H1 (cell line): ENCODE measurements around the gene AMN. TPM values are rescaled to one million over a fixed set of nuclear protein-coding genes. Genes with fewer than 3 reads are reported as not detected.

ENCODE experiments used
- CTCF ChIA-PET: fragments of 300-600 bp; sonication (Branson Sonifier 250); formaldehyde crosslinking; loops from one replicate; lab custom pipeline; 2021; ENCODE audit not compliant: partially characterized antibody; lab: Charles Lee
- POLR2A ChIA-PET: fragments of 300-600 bp; sonication (Branson Sonifier 250); formaldehyde crosslinking; loops from one replicate; lab custom pipeline; 2021; ENCODE audit warnings: inconsistent platforms; ENCODE audit not compliant: partially characterized antibody; lab: Charles Lee
- DNase-seq, 2 experiments: peaks; one replicate each; pipeline versions ENCODE4 v3.0.0 to v3.0.0-alpha.2; 2010 to 2022; ENCODE audit warnings: low spot score in 2 of 2, low read depth in 1 of 2, mixed read lengths in 1 of 2
- FAIRE-seq: peaks from 2 replicates; lab custom pipeline; 2011; peaks lifted over from hg19 to GRCh38; lab: Jason Lieb, UNC
- H2AFZ ChIP-seq: 2 replicates; pipeline ENCODE4 v1.8.1; 2012; ENCODE audit warnings: low read length, inconsistent platforms
- H2AK5ac ChIP-seq: 2 replicates; pipeline ENCODE4 v1.6.1; 2013; ENCODE audit warnings: low read depth, low read length
- H2BK120ac ChIP-seq: replicated peaks from 2 replicates; pipeline ENCODE3; 2013; ENCODE audit warnings: low read depth, low read length, inconsistent platforms
- H2BK12ac ChIP-seq: 2 replicates; pipeline ENCODE4 v1.6.1; 2013; ENCODE audit warnings: low read depth, low read length
- H2BK15ac ChIP-seq: 2 replicates; pipeline ENCODE4 v1.6.1; 2013; ENCODE audit warnings: low read length
- H2BK20ac ChIP-seq: 2 replicates; pipeline ENCODE4 v1.6.1; 2013; ENCODE audit warnings: low read length
- H2BK5ac ChIP-seq: 2 replicates; pipeline ENCODE4 v1.6.1; 2013; ENCODE audit warnings: low read depth, low read length
- H3K14ac ChIP-seq: 2 replicates; pipeline ENCODE4 v1.6.1; 2013; ENCODE audit warnings: inconsistent platforms; ENCODE audit not compliant: insufficient read length
- H3K18ac ChIP-seq: 2 replicates; pipeline ENCODE4 v1.6.1; 2013; ENCODE audit warnings: low read length; ENCODE audit errors: extremely low read depth
- H3K23ac ChIP-seq: 2 replicates; pipeline ENCODE4 v1.6.1; 2013; ENCODE audit warnings: inconsistent platforms; ENCODE audit not compliant: insufficient read length
- H3K23me2 ChIP-seq: 2 replicates; pipeline ENCODE4 v1.6.1; 2013; ENCODE audit warnings: low read depth, low read length
- H3K27ac ChIP-seq: 2 replicates; pipeline ENCODE4 v1.6.1; 2011; ENCODE audit warnings: low read depth, low read length, inconsistent platforms
- H3K27me3 ChIP-seq, 4 experiments: replicated peaks in 1 of 4; 1 replicate in 1 of 4; 2 replicates in 3 of 4; pipeline versions ENCODE4 v1.6.1 to v1.8.1; 2011 to 2013; ENCODE audit warnings: low read length in 3 of 4, mild to moderate bottlenecking in 3 of 4, inconsistent platforms in 2 of 4, mixed read lengths in 2 of 4, moderate library complexity in 1 of 4; ENCODE audit not compliant: control insufficient read depth in 3 of 4, insufficient read depth in 3 of 4; ENCODE audit errors: extremely low read depth in 1 of 4
- H3K36me3 ChIP-seq, 4 experiments: 2 replicates each; pipeline versions ENCODE4 v1.6.1 to v1.8.1; 2011 to 2013; ENCODE audit warnings: mild to moderate bottlenecking in 4 of 4, low read length in 3 of 4, moderate library complexity in 2 of 4, control low read depth in 1 of 4, inconsistent platforms in 1 of 4; ENCODE audit not compliant: insufficient read depth in 4 of 4, control insufficient read depth in 2 of 4
- H3K4ac ChIP-seq: replicated peaks from 2 replicates; pipeline ENCODE3; 2013; ENCODE audit warnings: low read length, low read depth, mixed read lengths, inconsistent platforms; ENCODE audit not compliant: insufficient read length
- H3K4me1 ChIP-seq, 4 experiments: replicated peaks in 1 of 4; 1 replicate in 1 of 4; 2 replicates in 3 of 4; pipeline versions ENCODE4 v1.6.1 to v1.8.1; 2011 to 2013; ENCODE audit warnings: low read length in 3 of 4, inconsistent platforms in 2 of 4, mixed read lengths in 1 of 4; ENCODE audit not compliant: insufficient read depth in 4 of 4, control insufficient read depth in 3 of 4
- H3K4me2 ChIP-seq, 2 experiments: 2 replicates each; pipeline versions ENCODE4 v1.6.1 to v1.8.1; 2011 to 2013; ENCODE audit warnings: low read depth in 2 of 2, low read length in 2 of 2, control low read depth in 1 of 2, inconsistent platforms in 1 of 2, mild to moderate bottlenecking in 1 of 2; ENCODE audit not compliant: insufficient read depth in 1 of 2
- H3K4me3 ChIP-seq, 4 experiments: fragments of 200-600, 300-600 bp in 1 of 4; sonication (generic), shearing (Covaris generic), sonication (Bioruptor Twin) in 1 of 4; 2 replicates each; pipeline versions ENCODE4 v1.5.1 to v1.8.1; 2011 to 2016; ENCODE audit warnings: low read length in 4 of 4, low read depth in 3 of 4, control low read depth in 2 of 4, inconsistent platforms in 2 of 4, mild to moderate bottlenecking in 2 of 4, mixed read lengths in 1 of 4, moderate library complexity in 1 of 4; ENCODE audit not compliant: insufficient read depth in 2 of 4; ENCODE audit errors: extremely low read depth in 1 of 4
- H3K56ac ChIP-seq: replicated peaks from 2 replicates; pipeline ENCODE3; 2013; ENCODE audit warnings: low read depth, mild to moderate bottlenecking, mixed read lengths, low read length, inconsistent platforms; ENCODE audit not compliant: insufficient read length
- H3K79me1 ChIP-seq: 2 replicates; pipeline ENCODE4 v1.6.1; 2013; ENCODE audit warnings: low read depth, low read length, control low read depth
- H3K79me2 ChIP-seq, 2 experiments: 2 replicates each; pipeline versions ENCODE4 v1.6.1 to v1.8.1; 2012 to 2013; ENCODE audit warnings: low read length in 2 of 2, mild to moderate bottlenecking in 2 of 2, inconsistent platforms in 1 of 2; ENCODE audit not compliant: insufficient read depth in 2 of 2, control insufficient read depth in 1 of 2
- H3K9ac ChIP-seq, 4 experiments: replicated peaks in 1 of 4; 1 replicate in 1 of 4; 2 replicates in 3 of 4; pipeline versions ENCODE4 v1.6.1 to v1.8.1; 2011 to 2013; ENCODE audit warnings: low read depth in 3 of 4, low read length in 3 of 4, control low read depth in 2 of 4, mild to moderate bottlenecking in 2 of 4, moderate library complexity in 2 of 4, inconsistent platforms in 1 of 4; ENCODE audit errors: extremely low read depth in 1 of 4
- H3K9me3 ChIP-seq, 2 experiments: 2 replicates each; pipeline versions ENCODE4 v1.6.1 to v1.8.1; 2012 to 2013; ENCODE audit warnings: mild to moderate bottlenecking in 2 of 2, moderate library complexity in 2 of 2, control low read depth in 1 of 2, inconsistent platforms in 1 of 2, low read depth in 1 of 2, low read length in 1 of 2, mixed read lengths in 1 of 2; ENCODE audit not compliant: insufficient read depth in 2 of 2
- H4K20me1 ChIP-seq, 2 experiments: replicated peaks in 1 of 2; 2 replicates each; pipeline versions ENCODE3 to v1.8.1; 2011 to 2013; ENCODE audit warnings: inconsistent platforms in 2 of 2, low read length in 2 of 2, mild to moderate bottlenecking in 1 of 2; ENCODE audit not compliant: insufficient read depth in 2 of 2, control insufficient read depth in 1 of 2
- H4K5ac ChIP-seq: 2 replicates; pipeline ENCODE4 v1.6.1; 2013; ENCODE audit warnings: low read length, low read depth, mixed read lengths, inconsistent platforms; ENCODE audit not compliant: insufficient read length
- H4K8ac ChIP-seq: 2 replicates; pipeline ENCODE4 v1.8.0; 2013; ENCODE audit warnings: mild to moderate bottlenecking, moderate library complexity, low read length, inconsistent platforms; ENCODE audit not compliant: insufficient read depth; ENCODE audit errors: extremely low read depth
- H4K91ac ChIP-seq: replicated peaks from 2 replicates; pipeline ENCODE3; 2013; ENCODE audit warnings: low read length, mixed read lengths, inconsistent platforms; ENCODE audit not compliant: insufficient read length
- BCL11A ChIP-seq, 2 experiments: IDR thresholded peaks; one replicate each; pipeline ENCODE4 v1.6.1; 2011; ENCODE audit warnings: low read depth in 2 of 2, low read length in 2 of 2, mild to moderate bottlenecking in 2 of 2
- CBX5 ChIP-seq: fragments of 300-800, 300-1000 bp; sonication (generic); IDR thresholded peaks from 2 replicates; pipeline ENCODE4 v1.7.1; 2016; ENCODE audit warnings: antibody characterized with exemption, low read length, low read depth
- CTCF ChIP-seq, 3 experiments: IDR thresholded peaks; 1 replicate in 2 of 3; 2 replicates in 1 of 3; pipeline versions ENCODE4 v1.5.1 to v1.6.1; 2011; ENCODE audit warnings: low read length in 3 of 3, mild to moderate bottlenecking in 3 of 3, inconsistent platforms in 2 of 3, low read depth in 1 of 3, moderate library complexity in 1 of 3; ENCODE audit not compliant: insufficient read depth in 1 of 3; ENCODE audit errors: control extremely low read depth in 1 of 3
- EGR1 ChIP-seq: IDR thresholded peaks from 2 replicates; pipeline ENCODE4 v1.6.1; 2011; ENCODE audit warnings: low read depth, low read length, borderline replicate concordance
- NANOG ChIP-seq: IDR thresholded peaks from 2 replicates; pipeline ENCODE4 v1.6.1; 2011; ENCODE audit warnings: low read length, low read depth, mild to moderate bottlenecking, inconsistent platforms; ENCODE audit not compliant: insufficient read depth, poor library complexity, severe bottlenecking
- NRF1 ChIP-seq: IDR thresholded peaks from 2 replicates; pipeline ENCODE4 v1.6.1; 2011; ENCODE audit warnings: mild to moderate bottlenecking, low read depth, low read length, improper control_type of control experiment
- POU5F1 ChIP-seq: IDR thresholded peaks from 2 replicates; pipeline ENCODE4 v1.6.1; 2011; ENCODE audit warnings: low read depth, mild to moderate bottlenecking, low read length, moderate library complexity
- SP4 ChIP-seq: IDR thresholded peaks from 2 replicates; pipeline ENCODE4 v1.6.1; 2012; ENCODE audit warnings: low read length, inconsistent platforms
- TAF7 ChIP-seq: optimal IDR thresholded peaks from 2 replicates; pipeline ENCODE3; 2011; ENCODE audit warnings: low read depth, mild to moderate bottlenecking, inconsistent platforms, low read length, moderate library complexity, borderline replicate concordance
- WGBS, 2 experiments: shearing (Covaris generic) in 1 of 2; methylation state at CpG; one replicate each; pipeline versions ENCODE4 v1.1.6 to v1.1.7; 2013 to 2015; ENCODE audit warnings: low lambda C conversion rate in 2 of 2, mixed read lengths in 2 of 2, inconsistent platforms in 1 of 2, low coverage in 1 of 2, missing lambda C conversion rate in 1 of 2; ENCODE audit not compliant: insufficient replicate concordance in 2 of 2, insufficient coverage in 1 of 2, insufficient read length in 1 of 2; ENCODE audit errors: extremely low coverage in 1 of 2, missing lambda C conversion rate in 1 of 2; 5-methylcytosine and 5-hydroxymethylcytosine counted together
- polyA plus RNA-seq, 7 experiments: library from polyadenylated mRNA; depleted of rRNA in 3 of 7; stranded (reverse) in 5 of 7; unstranded in 2 of 7; fragments of >200 nt in 5 of 7; fragments of 200-250 nt in 2 of 7; gene quantifications; 1 replicate in 5 of 7; 2 replicates in 1 of 7; 4 replicates in 1 of 7; pipeline versions ENCODE4 v1.2.1 to v1.2.3, GENCODE V29; 2011 to 2013; ENCODE audit warnings: missing spikeins in 2 of 7, mixed read lengths in 2 of 7
- total RNA-seq: library from RNA; stranded (reverse); fragmentation: NEBNext Ultra II Directional; extraction: Animal tissue kit (Norgen Biotek cat#: 25700); gene quantifications from 2 replicates; pipeline ENCODE4 v1.2.1, GENCODE V29; 2021
- TF ChIP-seq, protein P1 (sequence below): IDR thresholded peaks from 2 replicates; pipeline ENCODE4 v1.6.1; 2011; ENCODE audit warnings: low read depth, mild to moderate bottlenecking, low read length; ENCODE audit not compliant: insufficient read depth

AMN gene
- total and polyA plus RNA-seq, 2 of the 8 experiments (the other 6 are each of a cell fraction or from before 2014, with no cell fraction given) = 0.77 to 1.5 TPM

GRCh38 chr14:102973706-102974285, 51.3 kb downstream of the AMN start:
- no peak overlapping the region for H2AK5ac ChIP-seq
- no peak overlapping the region for H2BK15ac ChIP-seq
- no peak overlapping the region for H2BK120ac ChIP-seq
- H3K23ac ChIP-seq = no peak overlapping the region
- H2BK20ac ChIP-seq = no peak overlapping the region
- DNase-seq (no peak), FAIRE-seq (no peak)
- H2BK5ac ChIP-seq = no peak overlapping the region
- TF ChIP-seq BCL11A (IDR thresholded peaks at IDR 0.05; ENCODE audit: low read depth in 2 of 2, low read length in 2 of 2) (no peak), POU5F1 (no peak), NRF1 (no peak), NANOG (no peak), TAF7 (no peak), EGR1 (no peak), CBX5 (no peak), CTCF (IDR thresholded peaks at IDR 0.05; ENCODE audit: control extremely low read depth in 1 of 3, insufficient read depth in 1 of 3, low read depth in 1 of 3, low read length in 3 of 3) (no peak), SP4 (no peak)
- TF ChIP-seq, protein P1, sequence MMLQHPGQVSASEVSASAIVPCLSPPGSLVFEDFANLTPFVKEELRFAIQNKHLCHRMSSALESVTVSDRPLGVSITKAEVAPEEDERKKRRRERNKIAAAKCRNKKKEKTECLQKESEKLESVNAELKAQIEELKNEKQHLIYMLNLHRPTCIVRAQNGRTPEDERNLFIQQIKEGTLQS = no peak
- H3K9ac ChIP-seq = no peak overlapping the region
- H3K36me3 ChIP-seq = peaks cover 10 to 50% (median 33%) of the 10 kb centered on the region in 4 experiments
- H3K14ac ChIP-seq = no peak overlapping the region
- no peak overlapping the region for H3K4ac ChIP-seq
- H2BK12ac ChIP-seq = no peak overlapping the region
- no peaks in the 10 kb centered on the region for H3K4me1 ChIP-seq
- peaks cover 0 to 6% of the 10 kb centered on the region in 2 experiments for H4K20me1 ChIP-seq
- no peaks in the 10 kb centered on the region for H3K23me2 ChIP-seq
- H3K27ac ChIP-seq = no peak overlapping the region
- H4K91ac ChIP-seq = no peak overlapping the region
- ChIA-PET POLR2A (no interaction called here), CTCF (interaction anchor here (0.6 to 2.5 kb wide), 4 partner anchors 10 to 318 kb away, joined by 3 to 10 read pairs (median 5); no protein-coding TSS in a partner anchor)
- 90% methylated on average over 21 of the region's 22 CpGs; no CpG with 5 or more reads in 1 of the 2 experiments for WGBS, 2 experiments
- H3K18ac ChIP-seq = no peak overlapping the region
- H3K4me3 ChIP-seq = no peak overlapping the region
- no peak overlapping the region for H3K56ac ChIP-seq
- no peaks in the 10 kb centered on the region for H3K27me3 ChIP-seq
- H4K5ac ChIP-seq = no peak overlapping the region
- no peaks in the 10 kb centered on the region for H3K9me3 ChIP-seq
- H3K4me2 ChIP-seq = no peak overlapping the region
- 0 out of 2 replicates have a peak, but pooled peaks cover 2% of the 10 kb centered on the region for H3K79me1 ChIP-seq
- H3K79me2 ChIP-seq = no peaks in the 10 kb centered on the region
- no peak overlapping the region for H2AFZ ChIP-seq
- no peak overlapping the region for H4K8ac ChIP-seq
